ENCODE data around the gene KRT20. TPM values are rescaled to one million over a fixed set of nuclear protein-coding genes. Genes with fewer than 3 reads are reported as not detected.
"Not testable (repeated sequence)": the region's sequence is repeated elsewhere in the genome, so short reads cannot be mapped to it uniquely, and the experiment has no call there.

KRT20 gene
- total RNA-seq = not detected in 2 replicates

GRCh38 chr17:40884708-40885512, at the start of gene KRT20:
Gene KRT20 (minus strand): TSS chr17:40885242. CDS start chr17:40885185, 57 bp downstream.
- no peak for DNase-seq (ENCODE audit: extremely low read depth, low read depth, low spot score)

- DNase-seq (ENCODE audit: extremely low read depth, low read depth, low spot score) = no peak
These were observed 47.6 kb upstream of the KRT20 start for GRCh38 chr17:40932608-40933007.

- DNase-seq (ENCODE audit: extremely low read depth, low read depth, low spot score) = no peak
These were observed 46.3 kb upstream of the KRT20 start for GRCh38 chr17:40931311-40931710.

- no peak for DNase-seq (ENCODE audit: extremely low read depth, low read depth, low spot score)
These were observed 41.3 kb upstream of the KRT20 start for GRCh38 chr17:40926341-40926740.

GRCh38 chr17:40922239-40922638, 37.2 kb upstream of the KRT20 start:
- peak; percentile 33 for DNase-seq (ENCODE audit: extremely low read depth, low read depth, low spot score)

- DNase-seq (ENCODE audit: extremely low read depth, low read depth, low spot score) = no peak
These were observed 36.0 kb upstream of the KRT20 start for GRCh38 chr17:40921026-40921425.

GRCh38 chr17:40917116-40917515, 32.1 kb upstream of the KRT20 start:
- DNase-seq (ENCODE audit: extremely low read depth, low read depth, low spot score) = not testable (repeated sequence)

GRCh38 chr17:40916366-40916765, 31.3 kb upstream of the KRT20 start:
- DNase-seq (ENCODE audit: extremely low read depth, low read depth, low spot score) = no peak

- no peak for DNase-seq (ENCODE audit: extremely low read depth, low read depth, low spot score)
These were observed 30.7 kb upstream of the KRT20 start for GRCh38 chr17:40915721-40916256.

- DNase-seq (ENCODE audit: extremely low read depth, low read depth, low spot score) = no peak
These were observed 30.2 kb upstream of the KRT20 start for GRCh38 chr17:40915199-40915661.

GRCh38 chr17:40914075-40914855, 29.2 kb upstream of the KRT20 start:
- no peak for DNase-seq (ENCODE audit: extremely low read depth, low read depth, low spot score)

- DNase-seq (ENCODE audit: extremely low read depth, low read depth, low spot score) = no peak
These were observed 27.6 kb upstream of the KRT20 start for GRCh38 chr17:40912486-40913210.

GRCh38 chr17:40910441-40910841, 25.4 kb upstream of the KRT20 start:
- DNase-seq (ENCODE audit: extremely low read depth, low read depth, low spot score) = no peak

GRCh38 chr17:40909755-40910154, 24.7 kb upstream of the KRT20 start:
- DNase-seq (ENCODE audit: extremely low read depth, low read depth, low spot score) = no peak

GRCh38 chr17:40909351-40909750, 24.3 kb upstream of the KRT20 start:
- DNase-seq (ENCODE audit: extremely low read depth, low read depth, low spot score) = peak; percentile 82

- DNase-seq (ENCODE audit: extremely low read depth, low read depth, low spot score) = no peak
These were observed 21.6 kb upstream of the KRT20 start for GRCh38 chr17:40906613-40907012.

GRCh38 chr17:40905370-40905769, 20.3 kb upstream of the KRT20 start:
- DNase-seq (ENCODE audit: extremely low read depth, low read depth, low spot score) = no peak

- DNase-seq (ENCODE audit: extremely low read depth, low read depth, low spot score) = no peak
These were observed 18.2 kb upstream of the KRT20 start for GRCh38 chr17:40903129-40903847.

- no peak for DNase-seq (ENCODE audit: extremely low read depth, low read depth, low spot score)
These were observed 17.5 kb upstream of the KRT20 start for GRCh38 chr17:40902498-40902897.

GRCh38 chr17:40901981-40902474, 17.0 kb upstream of the KRT20 start:
- no peak for DNase-seq (ENCODE audit: extremely low read depth, low read depth, low spot score)

Measured in glomerular endothelial cell (primary cell).